ENCODE results near the gene TECPR2. TPM values are rescaled to one million over a fixed set of nuclear protein-coding genes. Genes with fewer than 3 reads are reported as not detected.
A peak's percentile ranks its signal among the peaks of the same experiment; 100 is the strongest.

The TECPR2 gene
- total RNA-seq, 1 experiment from 2014 or later: 21.3 TPM

GRCh38 chr14:102503641-102504327, 141.0 kb downstream of the TECPR2 start:
- ChIA-PET CTCF (interaction anchor here (1.8 kb wide), 1 partner anchor 66 kb away, joined by 12 read pairs; no protein-coding TSS in a partner anchor), POLR2A (no interaction called here)
- Mint-ChIP-seq H3K9me3 (no peaks in the 10 kb centered on the region), H3K27me3 (ENCODE audit: low read depth) (no peaks in the 10 kb centered on the region), H3K4me1 (peaks cover 9% of the 10 kb centered on the region), H3K27ac (peak overlapping the region; percentile 84), H3K36me3 (no peaks in the 10 kb centered on the region; the same call in 1 of the 2 replicates), H3K4me3 (no peak overlapping the region)
- TF ChIP-seq, protein P1, sequence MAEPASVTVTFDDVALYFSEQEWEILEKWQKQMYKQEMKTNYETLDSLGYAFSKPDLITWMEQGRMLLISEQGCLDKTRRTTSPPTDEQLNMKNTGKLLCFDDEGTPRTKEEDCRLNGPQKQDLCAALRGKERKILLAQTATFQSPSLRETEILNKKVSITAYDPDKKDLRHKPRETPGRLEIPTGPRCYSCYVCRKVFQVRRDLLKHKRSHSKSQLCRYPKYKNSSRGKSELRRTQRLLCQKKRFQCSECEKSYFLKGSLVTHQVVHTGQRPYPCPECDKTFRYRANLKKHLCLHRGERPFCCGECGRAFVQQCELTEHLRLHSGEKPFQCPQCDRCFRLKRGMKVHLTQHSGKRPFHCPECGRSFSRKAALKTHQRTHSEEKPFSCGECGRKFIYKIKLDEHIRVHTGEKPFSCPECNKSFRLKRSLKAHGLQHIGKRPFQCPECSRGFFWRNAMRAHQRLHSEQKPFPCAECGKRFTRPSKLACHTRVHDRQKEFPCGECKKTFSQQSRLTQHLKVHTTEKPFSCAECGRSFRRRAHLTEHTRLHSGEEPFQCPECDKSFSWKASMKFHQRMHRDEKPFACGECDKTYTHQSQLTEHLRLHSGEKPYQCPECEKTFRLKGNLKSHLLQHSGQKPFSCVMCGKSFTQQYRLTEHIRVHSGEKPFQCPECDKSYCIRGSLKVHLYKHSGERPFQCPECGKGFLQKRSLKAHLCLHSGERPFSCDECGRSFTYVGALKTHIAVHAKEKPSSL (CRISPR knock-in tag; conservative IDR thresholded peaks at IDR 0.05): no peak
- TF ChIP-seq JAZF1 (CRISPR knock-in tag; IDR thresholded peaks at IDR 0.05) (no peak), FOXK1 (CRISPR knock-in tag; IDR thresholded peaks at IDR 0.05) (no peak), SMAD4 (CRISPR knock-in tag; IDR thresholded peaks at IDR 0.05) (no peak), STAT6 (CRISPR knock-in tag; conservative IDR thresholded peaks at IDR 0.05; ENCODE audit: low read depth) (no peak), ZNF512 (CRISPR knock-in tag; IDR thresholded peaks at IDR 0.05; ENCODE audit: borderline replicate concordance) (no peak), FOXP1 (CRISPR knock-in tag; IDR thresholded peaks at IDR 0.05; ENCODE audit: borderline replicate concordance) (no peak), ZNF396 (CRISPR knock-in tag; IDR thresholded peaks at IDR 0.05; ENCODE audit: borderline replicate concordance) (no peak), OVOL2 (CRISPR knock-in tag; IDR thresholded peaks at IDR 0.05; ENCODE audit: borderline replicate concordance) (no peak), IRF2 (CRISPR knock-in tag; IDR thresholded peaks at IDR 0.05; ENCODE audit: borderline replicate concordance, low read depth) (no peak), ZNF416 (CRISPR knock-in tag; IDR thresholded peaks at IDR 0.05) (no peak), ZSCAN18 (CRISPR knock-in tag; IDR thresholded peaks at IDR 0.05) (no peak)
- TF ChIP-seq, protein P2, sequence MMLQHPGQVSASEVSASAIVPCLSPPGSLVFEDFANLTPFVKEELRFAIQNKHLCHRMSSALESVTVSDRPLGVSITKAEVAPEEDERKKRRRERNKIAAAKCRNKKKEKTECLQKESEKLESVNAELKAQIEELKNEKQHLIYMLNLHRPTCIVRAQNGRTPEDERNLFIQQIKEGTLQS (CRISPR knock-in tag; conservative IDR thresholded peaks at IDR 0.05): no peak
- TF ChIP-seq, protein P3, sequence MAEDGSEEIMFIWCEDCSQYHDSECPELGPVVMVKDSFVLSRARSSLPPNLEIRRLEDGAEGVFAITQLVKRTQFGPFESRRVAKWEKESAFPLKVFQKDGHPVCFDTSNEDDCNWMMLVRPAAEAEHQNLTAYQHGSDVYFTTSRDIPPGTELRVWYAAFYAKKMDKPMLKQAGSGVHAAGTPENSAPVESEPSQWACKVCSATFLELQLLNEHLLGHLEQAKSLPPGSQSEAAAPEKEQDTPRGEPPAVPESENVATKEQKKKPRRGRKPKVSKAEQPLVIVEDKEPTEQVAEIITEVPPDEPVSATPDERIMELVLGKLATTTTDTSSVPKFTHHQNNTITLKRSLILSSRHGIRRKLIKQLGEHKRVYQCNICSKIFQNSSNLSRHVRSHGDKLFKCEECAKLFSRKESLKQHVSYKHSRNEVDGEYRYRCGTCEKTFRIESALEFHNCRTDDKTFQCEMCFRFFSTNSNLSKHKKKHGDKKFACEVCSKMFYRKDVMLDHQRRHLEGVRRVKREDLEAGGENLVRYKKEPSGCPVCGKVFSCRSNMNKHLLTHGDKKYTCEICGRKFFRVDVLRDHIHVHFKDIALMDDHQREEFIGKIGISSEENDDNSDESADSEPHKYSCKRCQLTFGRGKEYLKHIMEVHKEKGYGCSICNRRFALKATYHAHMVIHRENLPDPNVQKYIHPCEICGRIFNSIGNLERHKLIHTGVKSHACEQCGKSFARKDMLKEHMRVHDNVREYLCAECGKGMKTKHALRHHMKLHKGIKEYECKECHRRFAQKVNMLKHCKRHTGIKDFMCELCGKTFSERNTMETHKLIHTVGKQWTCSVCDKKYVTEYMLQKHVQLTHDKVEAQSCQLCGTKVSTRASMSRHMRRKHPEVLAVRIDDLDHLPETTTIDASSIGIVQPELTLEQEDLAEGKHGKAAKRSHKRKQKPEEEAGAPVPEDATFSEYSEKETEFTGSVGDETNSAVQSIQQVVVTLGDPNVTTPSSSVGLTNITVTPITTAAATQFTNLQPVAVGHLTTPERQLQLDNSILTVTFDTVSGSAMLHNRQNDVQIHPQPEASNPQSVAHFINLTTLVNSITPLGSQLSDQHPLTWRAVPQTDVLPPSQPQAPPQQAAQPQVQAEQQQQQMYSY (CRISPR knock-in tag; IDR thresholded peaks at IDR 0.05): no peak
- DNase-seq (ENCODE audit: low spot score) (no peak), ATAC-seq (no peak)
